ENCODE measurements around the gene OXER1.

- TF ChIP-seq, protein P1, sequence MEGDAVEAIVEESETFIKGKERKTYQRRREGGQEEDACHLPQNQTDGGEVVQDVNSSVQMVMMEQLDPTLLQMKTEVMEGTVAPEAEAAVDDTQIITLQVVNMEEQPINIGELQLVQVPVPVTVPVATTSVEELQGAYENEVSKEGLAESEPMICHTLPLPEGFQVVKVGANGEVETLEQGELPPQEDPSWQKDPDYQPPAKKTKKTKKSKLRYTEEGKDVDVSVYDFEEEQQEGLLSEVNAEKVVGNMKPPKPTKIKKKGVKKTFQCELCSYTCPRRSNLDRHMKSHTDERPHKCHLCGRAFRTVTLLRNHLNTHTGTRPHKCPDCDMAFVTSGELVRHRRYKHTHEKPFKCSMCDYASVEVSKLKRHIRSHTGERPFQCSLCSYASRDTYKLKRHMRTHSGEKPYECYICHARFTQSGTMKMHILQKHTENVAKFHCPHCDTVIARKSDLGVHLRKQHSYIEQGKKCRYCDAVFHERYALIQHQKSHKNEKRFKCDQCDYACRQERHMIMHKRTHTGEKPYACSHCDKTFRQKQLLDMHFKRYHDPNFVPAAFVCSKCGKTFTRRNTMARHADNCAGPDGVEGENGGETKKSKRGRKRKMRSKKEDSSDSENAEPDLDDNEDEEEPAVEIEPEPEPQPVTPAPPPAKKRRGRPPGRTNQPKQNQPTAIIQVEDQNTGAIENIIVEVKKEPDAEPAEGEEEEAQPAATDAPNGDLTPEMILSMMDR (conservative IDR thresholded peaks at IDR 0.05) = no peak
- TF ChIP-seq ZFX (IDR thresholded peaks at IDR 0.05) = no peak
These were observed 50.0 kb downstream of the OXER1 start for GRCh38 chr2:42713920-42714319.

Data from C4-2B (cell line).